Left lobe of liver (tissue), 2 donors: ENCODE data around the gene IER5L. TPM values are rescaled to one million over a fixed set of nuclear protein-coding genes. Genes with fewer than 3 reads are reported as not detected.

Source experiments
- ATAC-seq: fragments of 200-7000 bp; cut with Tn5 transposase; one replicate; pipeline ENCODE4 v1.9.1; 2020; ENCODE audit warnings: mild to moderate bottlenecking, moderate library complexity
- DNase-seq: peaks from one replicate; pipeline ENCODE4 v3.0.0-alpha.2; 2020; ENCODE audit warnings: low spot score
- total RNA-seq: library from RNA; stranded (reverse); gene quantifications from one replicate; pipeline ENCODE4 v1.2.1, GENCODE V29; 2021
- donor health status: DM: no; HTN: no; CAD: no; lungs with moderate emphysema.
- donor health status: DM: no; HTN: yes; CAD: no.

Gene IER5L
- 4.5 TPM for total RNA-seq

DNA sequence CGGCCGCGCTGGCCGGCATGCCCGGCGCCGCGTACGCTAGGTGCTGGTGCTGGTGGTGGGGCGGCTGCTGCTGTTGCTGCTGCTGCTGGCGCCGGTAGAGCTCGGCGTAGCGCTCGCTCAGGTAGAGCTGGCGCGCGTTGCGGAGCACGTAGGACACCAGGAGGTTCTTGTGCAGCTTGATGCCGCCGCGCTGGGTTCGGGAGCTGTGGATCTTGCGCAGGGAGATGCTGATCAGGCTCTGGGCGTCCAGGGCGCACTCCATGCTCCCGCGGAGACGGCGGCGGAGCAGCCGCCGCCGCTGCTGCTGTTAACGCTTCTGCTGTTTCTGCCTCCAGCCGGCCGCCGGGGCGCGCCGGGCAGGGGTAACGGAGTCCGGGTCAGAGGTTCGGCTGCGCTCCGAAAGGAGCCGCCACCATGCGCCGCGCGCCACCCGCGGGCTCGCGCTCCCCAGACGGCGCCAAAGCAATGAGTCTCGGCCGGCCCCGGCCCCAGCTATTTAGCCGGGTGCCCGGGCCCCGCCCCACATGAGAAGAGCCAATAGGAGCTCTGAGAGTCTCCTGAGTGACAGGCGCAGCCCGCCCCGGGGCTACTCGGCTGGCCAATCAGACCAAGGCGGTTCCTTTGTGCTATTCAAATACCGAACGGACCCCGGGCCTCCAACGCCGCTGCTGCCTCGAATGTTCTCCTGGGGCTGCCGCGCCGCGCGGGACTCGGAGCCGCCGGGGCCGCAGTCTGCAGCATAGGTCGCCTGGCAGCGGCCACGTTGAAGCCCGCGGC, at the start of gene IER5L:
Gene IER5L (minus strand): TSS at position 471 of the 777 bp plus-strand sequence. CDS start 209 bp downstream, at position 262.
- ATAC-seq (peak; percentile 76), DNase-seq (peak; percentile 97)

DNA sequence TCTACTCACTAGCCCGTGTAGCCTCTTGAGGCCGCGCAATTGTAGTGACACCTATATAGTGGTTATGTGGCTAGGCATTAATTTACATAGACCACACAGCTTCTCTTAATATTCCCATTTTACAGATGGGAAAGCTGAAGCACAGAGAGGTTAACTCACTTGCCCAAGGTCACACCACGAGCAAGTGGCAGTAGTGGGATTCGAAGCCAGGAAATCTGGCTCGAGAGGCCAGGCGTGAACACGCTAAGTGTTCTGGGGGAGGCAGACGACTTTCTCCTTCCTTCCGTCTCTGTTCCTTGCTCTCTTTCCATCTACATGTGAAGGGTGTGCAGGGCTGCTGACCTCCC, 49.8 kb upstream of the IER5L start:
- ATAC-seq, result no peak
- no peak for DNase-seq

DNA sequence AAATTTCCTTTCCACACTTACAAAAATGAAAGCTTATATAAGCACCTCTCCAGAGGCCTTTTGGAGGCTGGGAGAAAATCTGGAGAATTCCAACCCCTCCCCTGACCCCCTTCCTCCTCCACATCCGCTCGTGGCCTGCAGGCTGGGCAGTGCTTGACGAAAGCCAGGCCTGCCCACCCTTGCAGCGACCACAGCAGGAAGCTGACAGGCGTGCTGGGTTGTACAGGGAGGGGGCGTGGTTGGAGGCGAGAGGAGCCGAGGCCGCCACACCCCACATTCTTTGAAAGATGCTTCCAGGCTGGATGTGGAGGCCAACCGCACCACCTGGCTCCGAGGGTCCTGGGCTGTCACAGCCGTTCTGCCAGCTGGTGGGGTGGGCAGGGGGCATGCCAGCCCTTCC, 47.8 kb upstream of the IER5L start:
- peak; percentile 55 for DNase-seq
- peak; percentile 67 for ATAC-seq

- no peak for DNase-seq
- no peak for ATAC-seq
Measured at GRCh38 chr9:129225490-129225778, 47.4 kb upstream of the IER5L start.

- no peak for ATAC-seq
- no peak for DNase-seq
Measured at GRCh38 chr9:129224618-129225489, 46.8 kb upstream of the IER5L start.

DNA sequence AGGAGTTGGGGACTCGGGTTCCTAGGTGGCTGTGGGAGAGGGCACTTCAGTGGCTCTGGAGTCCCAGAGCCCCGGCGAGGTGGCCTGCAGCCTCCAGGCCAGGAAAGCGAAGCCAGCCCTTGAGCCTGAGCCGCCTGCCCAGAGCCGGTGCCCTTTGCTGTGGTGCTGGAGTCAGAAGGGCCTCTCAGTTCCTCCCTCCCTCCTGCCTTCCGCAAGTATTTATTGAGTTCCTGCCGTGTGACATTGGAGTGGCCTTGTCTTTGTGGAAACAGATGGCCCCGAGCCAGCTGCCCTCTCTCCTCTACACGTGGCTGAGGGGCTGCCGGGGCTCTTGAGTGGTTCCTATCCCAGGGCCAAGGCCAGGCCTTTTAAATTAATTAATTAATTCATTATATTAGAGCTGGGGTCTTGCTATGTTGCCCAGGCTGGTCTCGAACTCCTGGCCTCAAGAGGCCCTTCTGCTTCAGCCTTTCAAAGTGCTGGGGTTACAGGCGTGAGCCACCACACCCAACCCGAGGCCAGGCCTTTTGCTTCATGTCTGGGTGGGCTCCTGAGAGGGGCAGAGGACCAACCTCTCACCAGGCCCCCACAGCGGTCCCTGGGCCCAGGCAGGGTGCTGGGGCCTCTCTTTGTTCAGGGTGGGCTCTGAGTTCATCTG, 45.6 kb upstream of the IER5L start:
- no peak for ATAC-seq
- DNase-seq, result no peak

GRCh38 chr9:129222819-129223218, 44.8 kb upstream of the IER5L start:
- ATAC-seq (no peak), DNase-seq (no peak)

GRCh38 chr9:129221979-129222635, 44.0 kb upstream of the IER5L start:
- ATAC-seq, result no peak
- DNase-seq, result no peak

GRCh38 chr9:129221233-129221632, 43.2 kb upstream of the IER5L start:
- ATAC-seq (no peak), DNase-seq (no peak)

DNA sequence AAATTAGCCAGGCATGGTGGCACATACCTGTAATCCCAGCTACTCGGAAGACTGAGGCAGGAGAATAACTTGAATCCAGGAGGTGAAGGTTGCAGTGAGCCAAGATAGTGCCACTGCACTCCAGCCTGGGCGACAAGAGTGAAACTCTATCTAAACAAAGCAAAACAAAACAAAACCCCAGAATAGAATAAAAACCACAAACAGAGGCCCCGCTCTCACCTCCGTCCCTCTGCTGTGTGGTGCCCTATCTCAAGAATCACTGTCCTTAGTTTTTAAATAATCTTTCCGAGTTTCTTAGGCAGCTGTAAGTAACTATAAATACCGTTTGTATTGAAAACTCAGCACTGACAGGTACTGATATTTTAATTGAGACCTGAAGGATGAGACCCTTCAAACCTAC, 42.7 kb upstream of the IER5L start:
- ATAC-seq (no peak), DNase-seq (no peak)

DNA sequence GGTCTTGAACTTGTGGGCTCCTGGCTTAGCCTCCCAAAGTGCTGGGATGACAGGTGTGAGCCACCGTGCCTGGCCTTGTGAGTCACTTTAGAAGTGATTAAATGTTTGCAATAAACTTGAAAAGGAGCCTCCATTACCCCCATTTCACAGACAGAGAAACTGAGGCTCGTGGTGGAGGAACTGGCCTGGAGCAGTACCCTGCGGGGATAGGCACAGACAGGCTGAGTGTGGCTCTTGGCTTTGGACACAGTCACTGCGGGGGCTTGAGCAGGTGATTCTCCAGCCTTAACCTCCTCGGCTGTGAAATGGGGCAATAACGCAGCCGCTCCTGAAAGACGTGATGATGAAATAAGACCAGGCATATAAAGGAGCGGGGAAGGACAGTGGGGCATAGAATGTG, 40.9 kb upstream of the IER5L start:
- no peak for ATAC-seq
- DNase-seq, result no peak

DNA sequence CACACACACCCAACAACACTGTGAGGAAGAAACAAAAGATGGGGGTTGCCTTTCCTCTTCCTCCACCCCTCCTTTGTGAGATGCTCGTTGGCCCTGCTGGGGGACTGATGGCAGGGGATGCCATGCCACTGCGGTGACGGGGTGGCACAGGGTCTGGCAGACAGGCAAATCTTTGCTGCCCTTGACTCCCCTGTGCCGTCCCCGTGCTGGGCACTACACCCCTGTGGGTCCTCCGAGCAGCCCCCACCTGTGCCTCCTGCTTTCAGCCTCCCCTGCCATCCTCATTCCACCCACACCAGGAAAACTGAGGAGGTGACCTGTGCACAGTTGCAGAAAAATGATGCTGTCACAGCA, 40.2 kb upstream of the IER5L start:
- no peak for ATAC-seq
- no peak for DNase-seq

DNA sequence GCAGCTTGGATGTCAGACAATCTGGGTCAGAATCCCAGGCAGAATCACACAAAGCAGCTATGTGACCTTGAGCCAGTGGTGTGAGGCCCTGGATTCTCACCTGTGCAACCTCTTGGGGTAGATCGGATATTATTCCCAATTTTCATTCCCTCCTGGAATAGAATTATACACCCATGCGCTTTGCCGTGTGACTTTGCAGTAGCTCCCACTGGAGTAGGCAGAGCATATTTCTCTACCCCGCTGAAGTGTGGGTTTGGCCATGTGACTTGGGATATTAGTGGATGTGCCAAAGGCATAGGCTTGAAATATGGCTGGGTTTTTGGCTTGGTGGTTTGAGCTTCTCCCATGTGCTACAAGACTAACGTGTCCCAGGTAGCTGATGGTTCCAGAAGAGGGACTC, 35.5 kb upstream of the IER5L start:
- DNase-seq (no peak), ATAC-seq (no peak)

GRCh38 chr9:129211686-129212085, 33.6 kb upstream of the IER5L start:
- ATAC-seq, result no peak

GRCh38 chr9:129210125-129210524, 32.1 kb upstream of the IER5L start:
- DNase-seq, result no peak

More at GRCh38 chr9:129211686-129212085, 33.6 kb upstream of the IER5L start:
- no peak for DNase-seq

GRCh38 chr9:129209580-129209979, 31.5 kb upstream of the IER5L start:
- DNase-seq, result no peak
- ATAC-seq, result no peak

More at GRCh38 chr9:129210125-129210524, 32.1 kb upstream of the IER5L start:
- no peak for ATAC-seq

- no peak for ATAC-seq
- no peak for DNase-seq
Measured at GRCh38 chr9:129209109-129209508, 31.0 kb upstream of the IER5L start.

- no peak for DNase-seq
- ATAC-seq, result no peak
Measured at GRCh38 chr9:129208207-129209032, 30.4 kb upstream of the IER5L start.

DNA sequence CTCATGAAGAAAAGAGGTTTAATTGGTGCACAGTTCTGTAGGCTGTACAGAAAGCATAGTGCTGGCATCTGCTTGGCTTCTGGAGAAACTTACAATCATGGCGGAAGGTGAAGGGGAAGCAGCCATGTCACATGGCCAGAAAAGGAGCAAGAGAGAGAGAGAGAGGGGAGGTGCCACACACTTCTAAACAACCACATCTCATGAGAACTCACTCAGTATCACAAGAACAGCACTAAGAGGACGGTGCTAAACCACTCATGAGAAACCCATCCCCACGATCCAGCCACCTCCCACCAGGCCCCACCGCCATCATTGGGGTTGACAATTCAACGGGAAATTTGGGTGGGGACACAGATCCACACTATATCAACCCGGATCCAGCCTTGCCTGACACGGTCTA, 28.8 kb upstream of the IER5L start:
- DNase-seq, result no peak
- ATAC-seq, result no peak

- DNase-seq, result no peak
- no peak for ATAC-seq
Measured at GRCh38 chr9:129206401-129206800, 28.3 kb upstream of the IER5L start.

GRCh38 chr9:129204840-129205239, 26.8 kb upstream of the IER5L start:
- ATAC-seq (no peak), DNase-seq (no peak)
